ENCODE measurements around the gene LINC00237. TPM values are rescaled to one million over a fixed set of nuclear protein-coding genes. Genes with fewer than 3 reads are reported as not detected.

The LINC00237 gene
- total and polyA plus RNA-seq, 4 donors, result 4.4 to 15.0 (median 7.5) TPM

- Histone ChIP-seq H3K27ac (ENCODE audit: low read depth, low read length) (no peak overlapping the region), H3K4me1 (ENCODE audit: control insufficient read depth, insufficient read depth, low read length) (peaks cover 5% of the 10 kb centered on the region), H3K4me3 (ENCODE audit: low read depth, low read length) (no peak overlapping the region), H3K27me3 (ENCODE audit: control insufficient read depth, insufficient read depth, low read length) (peaks cover 30% of the 10 kb centered on the region), H3K36me3 (ENCODE audit: control insufficient read depth, insufficient read depth, low read length) (no peaks in the 10 kb centered on the region), H3K9me3 (ENCODE audit: control insufficient read depth, insufficient read depth, low read length) (no peaks in the 10 kb centered on the region)
- no peak for DNase-seq (ENCODE audit: low read depth in 4 of 6, low spot score in 6 of 6)
- WGBS (ENCODE audit: insufficient coverage), result no CpG with 5 or more reads among the region's 1 CpG
Observed at GRCh38 chr20:21110811-21111210, 4.7 kb upstream of the LINC00237 start.

GRCh38 chr20:21109144-21109543 is 3.0 kb upstream of the LINC00237 start:
- Histone ChIP-seq H3K4me1 (ENCODE audit: control insufficient read depth, insufficient read depth, low read length) (peaks cover 12% of the 10 kb centered on the region), H3K27me3 (ENCODE audit: control insufficient read depth, insufficient read depth, low read length) (peaks cover 47% of the 10 kb centered on the region), H3K9me3 (ENCODE audit: control insufficient read depth, insufficient read depth, low read length) (no peaks in the 10 kb centered on the region), H3K4me3 (ENCODE audit: low read depth, low read length) (no peak overlapping the region), H3K27ac (ENCODE audit: low read depth, low read length) (no peak overlapping the region), H3K36me3 (ENCODE audit: control insufficient read depth, insufficient read depth, low read length) (no peaks in the 10 kb centered on the region)
- DNase-seq (ENCODE audit: low read depth in 4 of 6, low spot score in 6 of 6), result no peak
- 93% methylated on average over 2 of the region's 2 CpGs for WGBS (ENCODE audit: insufficient coverage)

- Histone ChIP-seq H3K27me3 (ENCODE audit: control insufficient read depth, insufficient read depth, low read length) (peaks cover 82% of the 10 kb centered on the region), H3K4me1 (ENCODE audit: control insufficient read depth, insufficient read depth, low read length) (peaks cover 39% of the 10 kb centered on the region)
- under 1% methylated on average over 50 of the region's 50 CpGs for WGBS (ENCODE audit: insufficient coverage)
Observed at GRCh38 chr20:21105429-21106170, 558 bp downstream of the LINC00237 start.

GRCh38 chr20:21104921-21105320 is 1.2 kb downstream of the LINC00237 start:
- Histone ChIP-seq H3K27me3 (ENCODE audit: control insufficient read depth, insufficient read depth, low read length) (peaks cover 89% of the 10 kb centered on the region), H3K9me3 (ENCODE audit: control insufficient read depth, insufficient read depth, low read length) (no peaks in the 10 kb centered on the region), H3K36me3 (ENCODE audit: control insufficient read depth, insufficient read depth, low read length) (peaks cover 2% of the 10 kb centered on the region), H3K27ac (ENCODE audit: low read depth, low read length) (peak overlapping the region; percentile 49), H3K4me3 (ENCODE audit: low read depth, low read length) (peak overlapping the region; percentile 39), H3K4me1 (ENCODE audit: control insufficient read depth, insufficient read depth, low read length) (peaks cover 45% of the 10 kb centered on the region)
- peak in 2 of 6 donors; percentile 13 to 28 for DNase-seq (ENCODE audit: low read depth in 4 of 6, low spot score in 6 of 6)
- 6% methylated on average over 12 of the region's 16 CpGs for WGBS (ENCODE audit: insufficient coverage)

More at GRCh38 chr20:21105429-21106170, 558 bp downstream of the LINC00237 start:
- Histone ChIP-seq H3K9me3 (ENCODE audit: control insufficient read depth, insufficient read depth, low read length) (no peaks in the 10 kb centered on the region), H3K27ac (ENCODE audit: low read depth, low read length) (peak overlapping the region; percentile 59), H3K4me3 (ENCODE audit: low read depth, low read length) (peak overlapping the region; percentile 39), H3K36me3 (ENCODE audit: control insufficient read depth, insufficient read depth, low read length) (peaks cover 2% of the 10 kb centered on the region)
- DNase-seq (ENCODE audit: low read depth in 4 of 6, low spot score in 6 of 6), result peak in 2 of 6 donors; percentile 40 to 42

- Histone ChIP-seq H3K4me3 (ENCODE audit: low read depth, low read length) (peak overlapping the region; percentile 7), H3K27me3 (ENCODE audit: control insufficient read depth, insufficient read depth, low read length) (peaks cover 94% of the 10 kb centered on the region)
- 0% methylated on average over 1 of the region's 5 CpGs for WGBS (ENCODE audit: insufficient coverage)
Observed at GRCh38 chr20:21104466-21104761, 1.7 kb downstream of the LINC00237 start.

GRCh38 chr20:21103582-21104465 is 2.3 kb downstream of the LINC00237 start:
- Histone ChIP-seq H3K27me3 (ENCODE audit: control insufficient read depth, insufficient read depth, low read length) (peaks cover 96% of the 10 kb centered on the region), H3K9me3 (ENCODE audit: control insufficient read depth, insufficient read depth, low read length) (no peaks in the 10 kb centered on the region), H3K36me3 (ENCODE audit: control insufficient read depth, insufficient read depth, low read length) (peaks cover 2% of the 10 kb centered on the region), H3K4me3 (ENCODE audit: low read depth, low read length) (peak overlapping the region; percentile 0), H3K27ac (ENCODE audit: low read depth, low read length) (peak overlapping the region; percentile 78), H3K4me1 (ENCODE audit: control insufficient read depth, insufficient read depth, low read length) (peaks cover 45% of the 10 kb centered on the region)
- DNase-seq (ENCODE audit: low read depth in 4 of 6, low spot score in 6 of 6), result peak in 2 of 6 donors; percentile 44 to 62
- 16% methylated on average over 29 of the region's 32 CpGs for WGBS (ENCODE audit: insufficient coverage)

More at GRCh38 chr20:21104466-21104761, 1.7 kb downstream of the LINC00237 start:
- H3K4me1 ChIP-seq (ENCODE audit: control insufficient read depth, insufficient read depth, low read length), result peaks cover 45% of the 10 kb centered on the region
- H3K36me3 ChIP-seq (ENCODE audit: control insufficient read depth, insufficient read depth, low read length), result peaks cover 2% of the 10 kb centered on the region
- DNase-seq (ENCODE audit: low read depth in 4 of 6, low spot score in 6 of 6), result peak in 1 of 6 donors; percentile 14
- H3K9me3 ChIP-seq (ENCODE audit: control insufficient read depth, insufficient read depth, low read length), result no peaks in the 10 kb centered on the region
- H3K27ac ChIP-seq (ENCODE audit: low read depth, low read length), result peak overlapping the region; percentile 49

GRCh38 chr20:21102603-21103311 is 3.4 kb downstream of the LINC00237 start:
- 6% methylated on average over 35 of the region's 38 CpGs for WGBS (ENCODE audit: insufficient coverage)
- Histone ChIP-seq H3K27ac (ENCODE audit: low read depth, low read length) (peak overlapping the region; percentile 78), H3K9me3 (ENCODE audit: control insufficient read depth, insufficient read depth, low read length) (no peaks in the 10 kb centered on the region), H3K27me3 (ENCODE audit: control insufficient read depth, insufficient read depth, low read length) (peaks cover 97% of the 10 kb centered on the region), H3K4me3 (ENCODE audit: low read depth, low read length) (peak overlapping the region; percentile 22), H3K4me1 (ENCODE audit: control insufficient read depth, insufficient read depth, low read length) (peaks cover 45% of the 10 kb centered on the region), H3K36me3 (ENCODE audit: control insufficient read depth, insufficient read depth, low read length) (peaks cover 2% of the 10 kb centered on the region)
- DNase-seq (ENCODE audit: low read depth in 4 of 6, low spot score in 6 of 6), result peak in 2 of 6 donors; percentile 61 to 63

- 12% methylated on average over 31 of the region's 35 CpGs for WGBS (ENCODE audit: insufficient coverage)
- Histone ChIP-seq H3K27me3 (ENCODE audit: control insufficient read depth, insufficient read depth, low read length) (peaks cover 93% of the 10 kb centered on the region), H3K9me3 (ENCODE audit: control insufficient read depth, insufficient read depth, low read length) (no peaks in the 10 kb centered on the region), H3K4me1 (ENCODE audit: control insufficient read depth, insufficient read depth, low read length) (peaks cover 45% of the 10 kb centered on the region), H3K36me3 (ENCODE audit: control insufficient read depth, insufficient read depth, low read length) (peaks cover 2% of the 10 kb centered on the region), H3K27ac (ENCODE audit: low read depth, low read length) (peak overlapping the region; percentile 78), H3K4me3 (ENCODE audit: low read depth, low read length) (peak overlapping the region; percentile 22)
- DNase-seq (ENCODE audit: low read depth in 4 of 6, low spot score in 6 of 6), result peak in 2 of 6 donors; percentile 73 to 83
Observed at GRCh38 chr20:21101932-21102575, 4.1 kb downstream of the LINC00237 start.

GRCh38 chr20:21101453-21101931 is 4.7 kb downstream of the LINC00237 start:
- peaks cover 45% of the 10 kb centered on the region for H3K4me1 ChIP-seq (ENCODE audit: control insufficient read depth, insufficient read depth, low read length)
- peak in 3 of 6 donors; percentile 13 to 76 (median 66) for DNase-seq (ENCODE audit: low read depth in 4 of 6, low spot score in 6 of 6)
- H3K9me3 ChIP-seq (ENCODE audit: control insufficient read depth, insufficient read depth, low read length), result no peaks in the 10 kb centered on the region
- peak overlapping the region; percentile 78 for H3K27ac ChIP-seq (ENCODE audit: low read depth, low read length)
- H3K36me3 ChIP-seq (ENCODE audit: control insufficient read depth, insufficient read depth, low read length), result peaks cover 2% of the 10 kb centered on the region
- 2% methylated on average over 35 of the region's 35 CpGs for WGBS (ENCODE audit: insufficient coverage)
- H3K4me3 ChIP-seq (ENCODE audit: low read depth, low read length), result peak overlapping the region; percentile 22
- H3K27me3 ChIP-seq (ENCODE audit: control insufficient read depth, insufficient read depth, low read length), result peaks cover 94% of the 10 kb centered on the region
